HepG2 (cell line): ENCODE measurements around the gene DCAF4. TPM values are rescaled to one million over a fixed set of nuclear protein-coding genes. Genes with fewer than 3 reads are reported as not detected.

ENCODE experiments used
- ATAC-seq: fragments of 200-7000 bp; cut with Tn5 transposase; 3 replicates; pipeline ENCODE4 v1.9.1; 2020; ENCODE audit warnings: mild to moderate bottlenecking, moderate library complexity
- BruUV-seq: library from RNA; stranded (reverse); fragments of 400-500 nt; replicated peaks from 2 replicates; lab custom pipeline; 2021; lab: Mats Ljungman, UMichigan
- CTCF ChIA-PET: fragments of 300-600 bp; formaldehyde crosslinking; extraction: SDS; loops from one replicate; lab custom pipeline; 2021; ENCODE audit warnings: low total read pairs, inconsistent platforms, low intra/inter-chr PET ratio; lab: Yijun Ruan, JAX
- POLR2A ChIA-PET: fragments of 350-600 bp; sonication (Branson Sonifier 250); formaldehyde crosslinking; loops from one replicate; lab custom pipeline; 2020; ENCODE audit warnings: antibody characterized with exemption, inconsistent platforms; lab: Yijun Ruan, JAX
- DNase-seq: peaks from one replicate; pipeline ENCODE4 v3.0.0-alpha.2; 2015; ENCODE audit warnings: low spot score
- FAIRE-seq: peaks from 3 replicates; lab custom pipeline; 2011; peaks lifted over from hg19 to GRCh38; lab: Jason Lieb, UNC
- H2AFZ ChIP-seq: one replicate; pipeline ENCODE4 v1.6.1; 2011; ENCODE audit warnings: low read length, inconsistent platforms
- H3K27ac ChIP-seq: fragments of 300-600 bp; 3 replicates; pipeline ENCODE4 v1.8.0; 2011; ENCODE audit warnings: mixed run types, mild to moderate bottlenecking, mixed read lengths, low read length, inconsistent platforms; ENCODE audit not compliant: insufficient read depth; ENCODE audit errors: extremely low read length
- H3K27me3 ChIP-seq, 2 experiments: fragments of 200-600 bp in 1 of 2; 2 replicates in 1 of 2; 3 replicates in 1 of 2; pipeline versions ENCODE4 v1.6.0 to v1.8.0; 2011; ENCODE audit warnings: low read length in 2 of 2, mild to moderate bottlenecking in 2 of 2, moderate library complexity in 2 of 2, inconsistent platforms in 1 of 2; ENCODE audit not compliant: insufficient read depth in 2 of 2, control insufficient read depth in 1 of 2
- H3K36me3 ChIP-seq, 2 experiments: fragments of 200-600 bp in 1 of 2; replicated peaks in 1 of 2; 2 replicates in 1 of 2; 3 replicates in 1 of 2; pipeline versions ENCODE4 v1.5.1 to v1.8.0; 2011; ENCODE audit warnings: low read length in 2 of 2, inconsistent platforms in 1 of 2; ENCODE audit not compliant: insufficient read depth in 2 of 2, control insufficient read depth in 1 of 2
- H3K4me1 ChIP-seq: 2 replicates; pipeline ENCODE4 v1.5.1; 2012; ENCODE audit warnings: low read length, inconsistent platforms; ENCODE audit not compliant: insufficient read depth
- H3K4me2 ChIP-seq: 2 replicates; pipeline ENCODE4 v1.6.0; 2011; ENCODE audit warnings: low read depth, low read length, inconsistent platforms
- H3K4me3 ChIP-seq, 3 experiments: fragments of 200-600 bp in 1 of 3; sonication (generic), shearing (Covaris generic) in 1 of 3; replicated peaks in 1 of 3; 2 replicates each; pipeline ENCODE4 v1.5.1; 2011 to 2016; ENCODE audit warnings: low read length in 3 of 3, inconsistent platforms in 2 of 3, low read depth in 2 of 3, mild to moderate bottlenecking in 2 of 3, control low read depth in 1 of 3, mixed read lengths in 1 of 3; ENCODE audit not compliant: insufficient read depth in 1 of 3
- H3K79me2 ChIP-seq: one replicate; pipeline ENCODE4 v1.6.1; 2011; ENCODE audit warnings: low read length, inconsistent platforms; ENCODE audit not compliant: insufficient read depth
- H3K9ac ChIP-seq: 2 replicates; pipeline ENCODE4 v1.6.0; 2011; ENCODE audit warnings: mild to moderate bottlenecking, low read depth, low read length, inconsistent platforms; ENCODE audit not compliant: insufficient read depth
- H3K9me3 ChIP-seq: 2 replicates; pipeline ENCODE4 v1.5.1; 2012; ENCODE audit warnings: mild to moderate bottlenecking, low read length
- H4K20me1 ChIP-seq: 2 replicates; pipeline ENCODE4 v1.6.0; 2011; ENCODE audit warnings: inconsistent platforms, mild to moderate bottlenecking, low read length, moderate library complexity; ENCODE audit not compliant: insufficient read depth
- HNF4A ChIP-seq: sonication (generic); formaldehyde crosslinking; IDR thresholded peaks from 2 replicates; pipeline ENCODE4 v1.4.0; 2020; ENCODE audit warnings: missing genetic modification reagents
- RORA ChIP-seq: sonication (generic); formaldehyde crosslinking; IDR thresholded peaks from 2 replicates; pipeline ENCODE4 v1.5.0; 2020; ENCODE audit warnings: mild to moderate bottlenecking, missing genetic modification reagents, moderate library complexity
- WGBS: methylation state at CpG from one replicate; pipeline ENCODE4 v1.1.6; 2017; ENCODE audit warnings: low lambda C conversion rate; 5-methylcytosine and 5-hydroxymethylcytosine counted together
- in situ Hi-C: cut with HindIII; loops from 2 replicates; pipeline ENCODE4 v1.10.0; 2017; ENCODE audit warnings: low pct_unique_long_range_greater_than_20kb; ENCODE audit not compliant: extremely low pct_ligation_motif_present
- intact Hi-C: fragments of 100-400 bp; cut with micrococcal nuclease; formaldehyde crosslinking; loops from one replicate; pipeline ENCODE4 v1.10.0; 2022; ENCODE audit not compliant: unreplicated experiment
- polyA plus RNA-seq, 8 experiments: library from polyadenylated mRNA; depleted of rRNA in 3 of 8; stranded (reverse) in 7 of 8; unstranded in 1 of 8; fragments of >200 nt; fragmentation: Illumina TruSeq in 4 of 8; extraction: Trizol in 4 of 8; gene quantifications; 2 replicates each; pipeline versions ENCODE4 v1.2.1 to v1.2.3, GENCODE V29; 2011 to 2016; ENCODE audit warnings: low read depth in 4 of 8, missing spikeins in 1 of 8, mixed read lengths in 1 of 8; ENCODE audit not compliant: insufficient read depth in 1 of 8
- total RNA-seq, 5 experiments: library from RNA; depleted of rRNA; stranded (reverse); fragments of >200 nt; fragmentation: Illumina TruSeq; extraction: Trizol; gene quantifications; 2 replicates each; pipeline ENCODE4 v1.2.3, GENCODE V29; 2016; ENCODE audit warnings: low read depth in 1 of 5
- TF ChIP-seq, protein P1 (sequence below): sonication (generic); formaldehyde crosslinking; conservative IDR thresholded peaks from 2 replicates; pipeline ENCODE4 v1.8.0; 2022; ENCODE audit warnings: mild to moderate bottlenecking, moderate library complexity, missing genetic modification reagents
- TF ChIP-seq, protein P2 (sequence below): sonication (generic); formaldehyde crosslinking; IDR thresholded peaks from 2 replicates; pipeline ENCODE4 v1.4.0; 2020; ENCODE audit warnings: mild to moderate bottlenecking, missing genetic modification reagents

The DCAF4 gene
- total and polyA plus RNA-seq, 2 of the 13 experiments (the other 11 are each of a cell fraction or from before 2014, with no cell fraction given), result 18.8 to 21.1 TPM

DNA sequence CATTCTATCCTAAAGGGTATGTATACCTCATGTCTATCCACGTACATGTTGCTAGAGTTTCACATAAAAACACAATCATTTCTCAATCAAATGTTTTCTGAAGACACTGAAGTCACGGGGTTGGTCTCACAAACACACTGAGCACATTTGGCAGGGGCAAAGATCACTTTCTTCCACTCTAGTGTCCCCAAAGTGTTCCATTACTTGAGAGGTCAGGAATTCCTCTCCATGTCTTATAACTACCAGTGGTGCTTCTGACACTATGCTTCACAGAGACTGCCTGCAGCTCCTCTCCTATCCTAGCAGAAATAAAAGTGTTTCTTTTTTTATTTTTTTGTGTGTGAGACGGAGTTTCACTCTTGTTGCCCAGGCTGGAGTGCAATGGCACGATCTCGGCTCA is 81.6 kb downstream of the DCAF4 start:
- in situ Hi-C loops (no loop called here), intact Hi-C loops (no loop called here)
- Histone ChIP-seq H3K36me3 (peaks cover 0 to 6% of the 10 kb centered on the region in 2 experiments; a peak in 2 of 5 replicates), H3K4me3 (no peak overlapping the region), H4K20me1 (no peaks in the 10 kb centered on the region), H2AFZ (no peak overlapping the region), H3K9me3 (no peaks in the 10 kb centered on the region), H3K79me2 (no peaks in the 10 kb centered on the region)
- POLR2A ChIA-PET, result interaction anchor here (1.5 kb wide), 1 partner anchor 51 kb away, joined by 4 read pairs; the partner anchor contains the start of gene RBM25
- CTCF ChIA-PET, result no interaction called here
- WGBS, result 89% methylated on average over 5 of the region's 5 CpGs
- TF ChIP-seq RORA (no peak), HNF4A (CRISPR knock-in tag) (peak; percentile 7; the same call in 1 of the 2 replicates)
- TF ChIP-seq, protein P1, sequence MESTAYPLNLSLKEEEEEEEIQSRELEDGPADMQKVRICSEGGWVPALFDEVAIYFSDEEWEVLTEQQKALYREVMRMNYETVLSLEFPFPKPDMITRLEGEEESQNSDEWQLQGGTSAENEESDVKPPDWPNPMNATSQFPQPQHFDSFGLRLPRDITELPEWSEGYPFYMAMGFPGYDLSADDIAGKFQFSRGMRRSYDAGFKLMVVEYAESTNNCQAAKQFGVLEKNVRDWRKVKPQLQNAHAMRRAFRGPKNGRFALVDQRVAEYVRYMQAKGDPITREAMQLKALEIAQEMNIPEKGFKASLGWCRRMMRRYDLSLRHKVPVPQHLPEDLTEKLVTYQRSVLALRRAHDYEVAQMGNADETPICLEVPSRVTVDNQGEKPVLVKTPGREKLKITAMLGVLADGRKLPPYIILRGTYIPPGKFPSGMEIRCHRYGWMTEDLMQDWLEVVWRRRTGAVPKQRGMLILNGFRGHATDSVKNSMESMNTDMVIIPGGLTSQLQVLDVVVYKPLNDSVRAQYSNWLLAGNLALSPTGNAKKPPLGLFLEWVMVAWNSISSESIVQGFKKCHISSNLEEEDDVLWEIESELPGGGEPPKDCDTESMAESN (CRISPR knock-in tag), result no peak
- TF ChIP-seq, protein P2, sequence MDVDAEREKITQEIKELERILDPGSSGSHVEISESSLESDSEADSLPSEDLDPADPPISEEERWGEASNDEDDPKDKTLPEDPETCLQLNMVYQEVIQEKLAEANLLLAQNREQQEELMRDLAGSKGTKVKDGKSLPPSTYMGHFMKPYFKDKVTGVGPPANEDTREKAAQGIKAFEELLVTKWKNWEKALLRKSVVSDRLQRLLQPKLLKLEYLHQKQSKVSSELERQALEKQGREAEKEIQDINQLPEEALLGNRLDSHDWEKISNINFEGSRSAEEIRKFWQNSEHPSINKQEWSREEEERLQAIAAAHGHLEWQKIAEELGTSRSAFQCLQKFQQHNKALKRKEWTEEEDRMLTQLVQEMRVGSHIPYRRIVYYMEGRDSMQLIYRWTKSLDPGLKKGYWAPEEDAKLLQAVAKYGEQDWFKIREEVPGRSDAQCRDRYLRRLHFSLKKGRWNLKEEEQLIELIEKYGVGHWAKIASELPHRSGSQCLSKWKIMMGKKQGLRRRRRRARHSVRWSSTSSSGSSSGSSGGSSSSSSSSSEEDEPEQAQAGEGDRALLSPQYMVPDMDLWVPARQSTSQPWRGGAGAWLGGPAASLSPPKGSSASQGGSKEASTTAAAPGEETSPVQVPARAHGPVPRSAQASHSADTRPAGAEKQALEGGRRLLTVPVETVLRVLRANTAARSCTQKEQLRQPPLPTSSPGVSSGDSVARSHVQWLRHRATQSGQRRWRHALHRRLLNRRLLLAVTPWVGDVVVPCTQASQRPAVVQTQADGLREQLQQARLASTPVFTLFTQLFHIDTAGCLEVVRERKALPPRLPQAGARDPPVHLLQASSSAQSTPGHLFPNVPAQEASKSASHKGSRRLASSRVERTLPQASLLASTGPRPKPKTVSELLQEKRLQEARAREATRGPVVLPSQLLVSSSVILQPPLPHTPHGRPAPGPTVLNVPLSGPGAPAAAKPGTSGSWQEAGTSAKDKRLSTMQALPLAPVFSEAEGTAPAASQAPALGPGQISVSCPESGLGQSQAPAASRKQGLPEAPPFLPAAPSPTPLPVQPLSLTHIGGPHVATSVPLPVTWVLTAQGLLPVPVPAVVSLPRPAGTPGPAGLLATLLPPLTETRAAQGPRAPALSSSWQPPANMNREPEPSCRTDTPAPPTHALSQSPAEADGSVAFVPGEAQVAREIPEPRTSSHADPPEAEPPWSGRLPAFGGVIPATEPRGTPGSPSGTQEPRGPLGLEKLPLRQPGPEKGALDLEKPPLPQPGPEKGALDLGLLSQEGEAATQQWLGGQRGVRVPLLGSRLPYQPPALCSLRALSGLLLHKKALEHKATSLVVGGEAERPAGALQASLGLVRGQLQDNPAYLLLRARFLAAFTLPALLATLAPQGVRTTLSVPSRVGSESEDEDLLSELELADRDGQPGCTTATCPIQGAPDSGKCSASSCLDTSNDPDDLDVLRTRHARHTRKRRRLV, result no peak
- TF ChIP-seq, all 625 proteins: peak for 1
- no peaks in the 10 kb centered on the region for H3K27me3 ChIP-seq
- FAIRE-seq (no peak), DNase-seq (peak; percentile 15), ATAC-seq (no peak)
- H3K4me1 ChIP-seq, result peaks cover 9% of the 10 kb centered on the region; the same call in 1 of the 2 replicates
- no peak overlapping the region for H3K9ac ChIP-seq
- H3K4me2 ChIP-seq, result no peak overlapping the region
- no TSS peak for BruUV-seq
- no peak overlapping the region for H3K27ac ChIP-seq
